ENCODE data around the gene LRCH4. TPM values are rescaled to one million over a fixed set of nuclear protein-coding genes. Genes with fewer than 3 reads are reported as not detected.

LRCH4 gene, protein sequence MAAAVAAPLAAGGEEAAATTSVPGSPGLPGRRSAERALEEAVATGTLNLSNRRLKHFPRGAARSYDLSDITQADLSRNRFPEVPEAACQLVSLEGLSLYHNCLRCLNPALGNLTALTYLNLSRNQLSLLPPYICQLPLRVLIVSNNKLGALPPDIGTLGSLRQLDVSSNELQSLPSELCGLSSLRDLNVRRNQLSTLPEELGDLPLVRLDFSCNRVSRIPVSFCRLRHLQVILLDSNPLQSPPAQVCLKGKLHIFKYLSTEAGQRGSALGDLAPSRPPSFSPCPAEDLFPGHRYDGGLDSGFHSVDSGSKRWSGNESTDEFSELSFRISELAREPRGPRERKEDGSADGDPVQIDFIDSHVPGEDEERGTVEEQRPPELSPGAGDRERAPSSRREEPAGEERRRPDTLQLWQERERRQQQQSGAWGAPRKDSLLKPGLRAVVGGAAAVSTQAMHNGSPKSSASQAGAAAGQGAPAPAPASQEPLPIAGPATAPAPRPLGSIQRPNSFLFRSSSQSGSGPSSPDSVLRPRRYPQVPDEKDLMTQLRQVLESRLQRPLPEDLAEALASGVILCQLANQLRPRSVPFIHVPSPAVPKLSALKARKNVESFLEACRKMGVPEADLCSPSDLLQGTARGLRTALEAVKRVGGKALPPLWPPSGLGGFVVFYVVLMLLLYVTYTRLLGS
- 13.2 and 15.1 TPM in 2 replicates for total RNA-seq (2012; rRNA removed)

DNA sequence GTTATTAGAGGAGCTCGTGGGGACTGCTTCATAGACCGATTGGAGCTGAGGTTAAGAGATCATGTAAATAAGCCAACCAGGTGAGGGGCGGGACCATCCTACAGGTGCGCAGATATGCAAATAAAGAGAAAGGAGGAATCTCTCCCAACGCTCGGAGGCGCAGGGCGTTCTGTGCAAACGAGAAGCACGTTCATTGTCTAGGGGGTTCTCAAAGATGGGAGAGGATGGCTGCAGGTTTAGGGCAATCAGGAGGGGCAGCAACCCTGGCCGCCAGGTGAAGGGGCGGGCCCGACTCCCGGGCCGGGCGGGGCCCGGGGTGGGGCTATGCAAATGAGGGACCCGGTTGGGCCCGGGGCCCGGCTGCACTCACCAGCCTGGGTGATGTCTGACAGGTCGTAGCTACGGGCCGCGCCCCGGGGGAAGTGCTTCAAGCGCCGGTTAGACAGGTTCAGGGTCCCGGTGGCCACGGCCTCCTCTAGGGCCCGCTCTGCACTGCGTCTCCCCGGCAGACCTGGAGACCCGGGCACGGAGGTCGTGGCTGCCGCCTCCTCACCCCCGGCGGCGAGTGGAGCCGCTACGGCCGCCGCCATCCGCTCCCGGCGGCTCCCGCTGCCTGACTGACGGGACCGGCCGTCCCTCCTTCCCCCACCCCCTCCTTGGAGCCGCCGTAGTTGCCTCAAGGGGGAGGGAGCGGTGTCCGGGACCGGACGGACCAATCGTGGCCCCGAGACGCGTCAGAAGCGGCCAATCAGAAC, at the start of gene LRCH4:
LRCH4 (minus strand) TSS at position 619 of the 755 bp plus-strand sequence; CDS start at position 590, 29 bp downstream.
- Histone ChIP-seq H3K4me2 (ENCODE audit: low read length) (peak within 1 kb of the TSS; percentile 93), H3K4me3 (ENCODE audit: low read length) (peak within 1 kb of the TSS; percentile 97), H3K9me3 (replicated peaks; ENCODE audit: low read length) (no peaks in the 10 kb centered on the region), H3K27me3 (ENCODE audit: control insufficient read depth, insufficient read depth, low read length) (peaks cover 6% of the 10 kb centered on the region), H3K36me3 (ENCODE audit: insufficient read depth, low read length) (peaks cover 25% of the 10 kb centered on the region), H3K9ac (ENCODE audit: low read depth, low read length) (peak within 1 kb of the TSS; percentile 96), H3K4me1 (ENCODE audit: control insufficient read depth, insufficient read depth, low read length) (peaks cover 21% of the 10 kb centered on the region)

DNA sequence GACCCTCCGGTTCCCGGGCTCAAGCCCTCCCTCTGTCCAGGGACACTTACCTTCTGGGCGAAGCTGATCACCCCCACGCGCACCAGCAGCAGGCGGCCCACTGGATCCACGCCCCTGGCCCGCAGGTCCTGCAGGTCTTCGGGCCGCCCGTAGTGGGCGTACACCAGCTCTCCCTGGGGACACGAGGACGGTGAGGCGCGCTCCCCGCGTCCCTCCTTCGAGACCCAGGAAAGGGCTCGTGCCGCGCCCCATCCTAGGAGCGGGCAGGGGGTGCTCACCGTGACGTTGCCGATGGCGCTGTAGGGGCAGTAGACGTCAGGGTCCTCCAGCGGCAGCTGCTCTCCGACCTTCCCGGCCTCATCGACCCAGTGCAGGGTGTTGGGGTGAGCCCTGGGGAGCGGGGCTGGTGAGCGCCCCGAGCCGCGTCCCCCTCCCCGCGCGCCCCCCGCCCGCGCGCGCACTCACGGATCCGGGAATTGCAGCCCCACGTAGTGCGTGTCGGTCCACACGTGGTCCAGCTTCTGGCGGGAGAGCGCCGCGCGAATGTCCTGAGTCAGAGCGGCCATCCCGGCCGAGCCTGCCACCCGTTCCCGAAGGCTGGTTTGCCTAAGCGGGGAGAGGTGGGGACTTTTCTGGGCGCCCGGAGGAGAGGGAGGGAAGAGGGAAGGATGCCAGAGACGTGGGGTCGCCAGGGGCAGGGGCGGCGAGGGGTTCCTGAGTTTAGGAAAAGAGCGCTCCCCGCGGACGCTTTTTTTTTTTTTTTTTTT, 47.2 kb upstream of the LRCH4 start:
- no peak overlapping the region for H3K9ac ChIP-seq (ENCODE audit: low read depth, low read length)
- peaks cover 10% of the 10 kb centered on the region for H3K4me1 ChIP-seq (ENCODE audit: control insufficient read depth, insufficient read depth, low read length)
- no peaks in the 10 kb centered on the region for H3K9me3 ChIP-seq (replicated peaks; ENCODE audit: low read length)

DNA sequence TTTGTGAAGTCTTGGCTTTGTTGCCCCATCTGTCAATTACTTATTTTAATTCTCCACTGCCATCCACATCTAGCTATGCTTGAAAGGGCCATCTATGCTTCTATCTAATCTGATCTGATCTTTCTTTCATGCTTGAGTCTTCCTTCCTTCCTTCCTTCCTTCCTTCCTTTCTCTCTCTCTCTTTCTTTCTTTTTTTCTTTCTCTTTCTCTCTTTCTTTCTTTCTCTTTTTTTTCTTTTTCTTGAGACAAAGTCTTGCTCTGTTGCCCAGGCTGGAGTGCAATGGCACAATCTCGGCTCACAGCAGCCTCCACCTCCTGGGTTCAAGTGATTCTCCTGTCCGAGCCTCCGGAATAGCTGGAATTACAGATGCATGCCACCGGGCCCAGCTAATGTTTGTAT, 44.1 kb upstream of the LRCH4 start:
- H3K27me3 ChIP-seq (ENCODE audit: control insufficient read depth, insufficient read depth, low read length): peaks cover 20% of the 10 kb centered on the region
- H3K9ac ChIP-seq (ENCODE audit: low read depth, low read length): no peak overlapping the region
- H3K4me1 ChIP-seq (ENCODE audit: control insufficient read depth, insufficient read depth, low read length): peaks cover 14% of the 10 kb centered on the region
- H3K4me2 ChIP-seq (ENCODE audit: low read length): no peak overlapping the region
- no peaks in the 10 kb centered on the region for H3K36me3 ChIP-seq (ENCODE audit: insufficient read depth, low read length)
- no peak overlapping the region for H3K4me3 ChIP-seq (ENCODE audit: low read length)
- no peaks in the 10 kb centered on the region for H3K9me3 ChIP-seq (replicated peaks; ENCODE audit: low read length)

More for the DNA sequence above, 47.2 kb upstream of the LRCH4 start:
- no peaks in the 10 kb centered on the region for H3K36me3 ChIP-seq (ENCODE audit: insufficient read depth, low read length)
- peak overlapping the region; percentile 81 for H3K4me2 ChIP-seq (ENCODE audit: low read length)
- peaks cover 25% of the 10 kb centered on the region for H3K27me3 ChIP-seq (ENCODE audit: control insufficient read depth, insufficient read depth, low read length)
- H3K4me3 ChIP-seq (ENCODE audit: low read length): peak overlapping the region; percentile 63

DNA sequence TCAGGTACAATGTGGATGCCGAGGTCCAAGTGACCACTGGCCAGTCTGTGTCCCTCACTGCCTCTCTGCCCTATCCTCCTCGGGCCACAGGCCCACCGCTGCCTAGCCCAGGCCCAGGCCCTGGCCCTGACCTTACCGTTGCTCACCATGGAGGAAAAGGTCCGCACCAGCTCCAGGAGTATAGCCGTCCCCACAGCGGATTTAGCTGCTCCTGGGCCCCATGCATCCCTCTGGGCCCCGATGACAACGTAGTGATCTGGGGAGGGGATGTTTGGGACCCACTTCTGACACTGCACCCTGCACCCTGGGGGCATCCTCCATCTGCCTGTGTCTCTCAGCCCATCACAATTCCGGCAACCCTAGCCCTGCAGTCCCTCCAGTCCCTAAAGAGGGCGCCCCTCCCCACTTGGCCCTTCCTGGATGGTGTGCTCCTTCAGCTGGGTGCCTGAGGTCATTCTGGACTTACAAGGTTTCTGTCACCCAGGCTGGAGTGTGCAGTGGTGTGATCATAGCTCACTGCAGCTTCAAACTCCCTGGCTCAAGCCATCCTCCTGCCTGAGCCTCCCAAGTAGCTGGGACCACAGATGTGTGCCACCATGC, 43.3 kb upstream of the LRCH4 start:
- Histone ChIP-seq H3K4me3 (ENCODE audit: low read length) (no peak overlapping the region), H3K4me1 (ENCODE audit: control insufficient read depth, insufficient read depth, low read length) (peaks cover 14% of the 10 kb centered on the region), H3K9ac (ENCODE audit: low read depth, low read length) (no peak overlapping the region), H3K4me2 (ENCODE audit: low read length) (no peak overlapping the region), H3K27me3 (ENCODE audit: control insufficient read depth, insufficient read depth, low read length) (peaks cover 14% of the 10 kb centered on the region), H3K9me3 (replicated peaks; ENCODE audit: low read length) (no peaks in the 10 kb centered on the region), H3K36me3 (ENCODE audit: insufficient read depth, low read length) (no peaks in the 10 kb centered on the region)

DNA sequence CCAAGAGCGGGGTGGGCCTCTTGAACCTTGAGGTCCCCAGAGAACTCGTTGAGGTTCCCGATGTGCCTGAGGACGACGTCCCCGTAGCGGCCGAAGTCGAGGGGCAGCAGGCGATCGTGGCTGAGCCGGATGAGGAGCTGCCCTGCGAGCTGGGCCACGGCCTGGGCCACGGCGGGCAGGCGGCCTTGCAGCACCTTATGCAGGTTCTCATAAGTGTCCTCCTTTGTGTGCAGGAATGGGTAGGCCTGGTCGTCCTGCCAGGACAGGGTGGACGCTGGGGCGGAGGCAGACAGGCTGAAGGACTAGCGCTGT, 41.3 kb upstream of the LRCH4 start:
- Histone ChIP-seq H3K9ac (ENCODE audit: low read depth, low read length) (no peak overlapping the region), H3K36me3 (ENCODE audit: insufficient read depth, low read length) (no peaks in the 10 kb centered on the region), H3K4me1 (ENCODE audit: control insufficient read depth, insufficient read depth, low read length) (peaks cover 4% of the 10 kb centered on the region), H3K27me3 (ENCODE audit: control insufficient read depth, insufficient read depth, low read length) (no peaks in the 10 kb centered on the region), H3K4me3 (ENCODE audit: low read length) (no peak overlapping the region), H3K4me2 (ENCODE audit: low read length) (peak overlapping the region; percentile 81), H3K9me3 (replicated peaks; ENCODE audit: low read length) (no peaks in the 10 kb centered on the region)

DNA sequence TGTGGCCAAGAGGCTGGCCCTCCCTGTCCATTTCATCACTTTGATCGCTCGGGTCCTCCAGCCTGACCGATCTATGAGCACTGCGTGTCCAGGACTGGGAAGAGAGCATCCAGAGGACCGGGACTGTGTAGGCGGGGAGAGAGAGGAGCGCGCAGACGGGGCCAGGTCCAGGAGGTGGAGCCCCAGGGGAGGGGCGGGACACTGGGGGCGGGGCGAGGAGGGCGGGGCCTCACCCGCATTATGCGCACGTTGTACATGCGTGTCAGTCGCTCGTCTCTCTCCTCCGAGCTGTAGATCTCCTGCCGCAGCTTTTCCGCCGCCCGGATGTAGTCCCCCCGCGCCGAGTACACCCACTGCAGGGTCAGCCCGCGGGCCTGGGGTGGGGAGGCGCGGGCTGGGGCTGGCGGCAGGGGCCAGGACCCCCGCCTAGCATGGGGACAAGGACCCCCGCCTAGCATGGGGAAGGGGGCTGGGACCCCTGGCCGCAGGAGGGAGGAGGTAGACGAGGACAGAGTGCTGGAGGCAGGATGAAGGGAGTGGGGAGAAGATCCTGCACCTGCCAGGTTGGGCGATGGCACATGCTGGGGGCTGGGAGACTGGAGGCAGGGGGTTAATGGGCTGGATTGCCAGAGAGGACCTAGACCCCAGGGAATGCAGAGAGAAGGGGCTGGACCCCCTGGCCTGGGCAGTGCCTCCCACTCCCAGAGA, 40.8 kb upstream of the LRCH4 start:
- H3K9ac ChIP-seq (ENCODE audit: low read depth, low read length): peak overlapping the region; percentile 9
- H3K9me3 ChIP-seq (replicated peaks; ENCODE audit: low read length): no peaks in the 10 kb centered on the region
- H3K36me3 ChIP-seq (ENCODE audit: insufficient read depth, low read length): no peaks in the 10 kb centered on the region
- H3K4me1 ChIP-seq (ENCODE audit: control insufficient read depth, insufficient read depth, low read length): peaks cover 4% of the 10 kb centered on the region
- peak overlapping the region; percentile 81 for H3K4me2 ChIP-seq (ENCODE audit: low read length)
- H3K27me3 ChIP-seq (ENCODE audit: control insufficient read depth, insufficient read depth, low read length): no peaks in the 10 kb centered on the region
- H3K4me3 ChIP-seq (ENCODE audit: low read length): peak overlapping the region; percentile 62

DNA sequence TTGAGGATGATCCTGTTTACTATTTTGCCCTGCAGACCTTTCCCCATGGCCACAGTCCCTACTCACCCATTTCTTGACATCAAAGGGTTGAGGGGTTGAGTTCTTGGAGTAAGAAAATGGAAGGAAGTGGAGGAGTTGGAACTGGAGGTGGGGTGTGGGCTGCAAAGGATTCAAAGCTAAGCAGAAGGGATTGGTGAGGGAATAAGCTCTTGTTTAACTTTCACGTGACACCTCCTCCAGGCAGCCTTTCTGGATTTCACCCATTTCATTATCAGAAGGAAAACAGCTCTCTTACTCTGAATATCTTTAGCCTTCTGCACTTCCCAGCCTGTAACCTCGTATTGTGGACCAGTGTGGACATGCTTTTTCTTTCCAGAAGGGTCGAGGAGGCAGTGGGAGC, 40.1 kb upstream of the LRCH4 start:
- Histone ChIP-seq H3K27me3 (ENCODE audit: control insufficient read depth, insufficient read depth, low read length) (no peaks in the 10 kb centered on the region), H3K36me3 (ENCODE audit: insufficient read depth, low read length) (no peaks in the 10 kb centered on the region), H3K4me2 (ENCODE audit: low read length) (peak overlapping the region; percentile 81), H3K4me1 (ENCODE audit: control insufficient read depth, insufficient read depth, low read length) (peaks cover 4% of the 10 kb centered on the region), H3K4me3 (ENCODE audit: low read length) (peak overlapping the region; percentile 62), H3K9me3 (replicated peaks; ENCODE audit: low read length) (no peaks in the 10 kb centered on the region), H3K9ac (ENCODE audit: low read depth, low read length) (no peak overlapping the region)

DNA sequence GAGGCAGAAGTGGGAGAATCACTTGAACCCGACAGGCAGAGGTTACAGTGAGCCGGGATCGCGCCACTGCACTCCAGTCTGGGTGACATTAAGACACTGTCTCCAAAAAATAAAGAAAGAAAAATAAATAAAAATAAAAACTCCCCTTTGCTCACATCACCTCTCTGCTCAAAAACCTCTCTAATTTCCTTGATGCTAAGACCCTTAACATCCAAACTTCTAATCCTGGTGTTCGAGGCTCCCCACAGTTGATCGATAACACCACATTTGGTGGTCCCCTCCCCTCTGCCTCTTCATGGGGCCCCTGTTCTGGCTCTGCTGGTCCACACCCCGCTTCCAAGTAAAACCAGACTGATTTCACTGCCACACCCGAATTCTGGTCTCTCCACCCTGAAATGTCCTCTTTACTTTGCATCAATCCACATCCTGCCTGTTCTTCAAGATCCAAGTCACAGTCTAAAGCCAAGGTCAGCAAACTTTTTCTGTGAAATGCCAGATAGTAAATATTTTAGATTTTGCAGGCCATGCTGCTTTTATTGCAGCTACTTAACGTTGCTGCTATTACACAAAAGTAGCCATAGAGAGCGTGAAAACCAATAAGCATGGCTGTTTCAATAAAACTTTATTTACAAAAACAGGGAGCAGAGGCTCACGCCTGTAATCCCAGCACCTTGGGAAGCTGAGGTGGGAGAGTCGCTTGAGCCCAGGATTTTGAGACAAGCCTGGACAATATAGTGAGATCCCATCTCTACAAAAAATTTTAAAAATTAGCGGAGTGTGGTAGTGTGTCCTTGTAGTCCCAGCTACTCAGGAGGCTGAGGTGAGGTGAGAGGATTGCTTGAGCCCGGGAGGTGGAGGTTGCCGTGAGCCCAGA, 38.3 kb upstream of the LRCH4 start:
- H3K4me1 ChIP-seq (ENCODE audit: control insufficient read depth, insufficient read depth, low read length): peaks cover 4% of the 10 kb centered on the region
- H3K9ac ChIP-seq (ENCODE audit: low read depth, low read length): no peak overlapping the region
- H3K9me3 ChIP-seq (replicated peaks; ENCODE audit: low read length): no peaks in the 10 kb centered on the region
- no peak overlapping the region for H3K4me2 ChIP-seq (ENCODE audit: low read length)
- H3K4me3 ChIP-seq (ENCODE audit: low read length): no peak overlapping the region
- H3K36me3 ChIP-seq (ENCODE audit: insufficient read depth, low read length): no peaks in the 10 kb centered on the region
- no peaks in the 10 kb centered on the region for H3K27me3 ChIP-seq (ENCODE audit: control insufficient read depth, insufficient read depth, low read length)

DNA sequence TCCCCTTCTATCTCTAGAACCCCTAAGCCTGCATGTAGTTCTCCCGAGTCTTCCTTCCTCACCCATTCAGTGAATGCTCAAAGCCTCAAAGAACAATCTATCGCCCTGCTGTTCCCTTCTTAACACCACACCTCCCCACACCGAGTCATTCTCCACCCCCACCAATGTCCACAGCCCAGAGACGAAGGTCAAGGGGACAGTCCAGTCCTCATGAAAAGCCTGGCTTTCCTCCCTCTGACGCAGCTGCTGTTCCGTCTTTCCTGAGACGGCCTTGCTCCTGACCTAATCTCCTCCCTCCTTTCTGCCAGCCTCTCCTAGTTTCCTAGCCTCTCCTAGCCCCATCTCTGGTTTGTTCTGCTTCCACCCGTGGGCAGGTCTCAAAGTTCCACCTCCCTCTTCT, 35.6 kb upstream of the LRCH4 start:
- Histone ChIP-seq H3K4me3 (ENCODE audit: low read length) (no peak overlapping the region), H3K27me3 (ENCODE audit: control insufficient read depth, insufficient read depth, low read length) (no peaks in the 10 kb centered on the region), H3K9ac (ENCODE audit: low read depth, low read length) (no peak overlapping the region), H3K9me3 (replicated peaks; ENCODE audit: low read length) (no peaks in the 10 kb centered on the region), H3K36me3 (ENCODE audit: insufficient read depth, low read length) (no peaks in the 10 kb centered on the region), H3K4me2 (ENCODE audit: low read length) (no peak overlapping the region), H3K4me1 (ENCODE audit: control insufficient read depth, insufficient read depth, low read length) (peaks cover 4% of the 10 kb centered on the region)

DNA sequence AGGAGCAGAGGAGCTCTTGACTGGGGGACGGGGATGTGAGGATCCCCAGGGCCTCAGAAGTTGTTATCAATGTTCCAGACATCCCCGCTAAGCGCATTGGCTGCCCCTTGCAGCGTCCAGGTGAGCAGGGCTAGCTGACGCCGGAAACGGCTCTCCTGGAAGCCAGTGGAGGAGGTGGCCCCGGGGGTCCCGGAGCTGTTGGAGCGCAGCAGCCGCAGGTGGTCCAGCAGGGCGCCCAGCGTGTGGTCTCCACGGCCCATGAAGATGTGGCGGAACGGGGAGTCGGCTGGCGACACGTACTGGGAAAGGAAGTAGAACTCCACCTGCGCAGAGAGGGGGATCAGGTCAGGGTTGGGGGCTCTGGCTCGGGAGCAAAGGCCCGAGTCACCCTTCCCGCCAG, 34.9 kb upstream of the LRCH4 start:
- no peaks in the 10 kb centered on the region for H3K36me3 ChIP-seq (ENCODE audit: insufficient read depth, low read length)
- no peak overlapping the region for H3K4me2 ChIP-seq (ENCODE audit: low read length)
- H3K4me3 ChIP-seq (ENCODE audit: low read length): no peak overlapping the region
- no peak overlapping the region for H3K9ac ChIP-seq (ENCODE audit: low read depth, low read length)
- no peaks in the 10 kb centered on the region for H3K27me3 ChIP-seq (ENCODE audit: control insufficient read depth, insufficient read depth, low read length)
- H3K4me1 ChIP-seq (ENCODE audit: control insufficient read depth, insufficient read depth, low read length): no peaks in the 10 kb centered on the region
- no peaks in the 10 kb centered on the region for H3K9me3 ChIP-seq (replicated peaks; ENCODE audit: low read length)

Data from skeletal muscle satellite cell (primary cell).